HEK293T (cell line): ENCODE results near the gene PLA2G3.
"Not testable (repeated sequence)": the region's sequence is repeated elsewhere in the genome, so short reads cannot be mapped to it uniquely, and the experiment has no call there.

Source experiments
- CTCF ChIA-PET: fragments of 350-600 bp; formaldehyde crosslinking; extraction: SDS; loops from one replicate; lab custom pipeline; 2021; ENCODE audit warnings: antibody characterized with exemption, inconsistent platforms; lab: Yijun Ruan, JAX
- POLR2A ChIA-PET: fragments of 350-600 bp; formaldehyde crosslinking; extraction: SDS; loops from one replicate; lab custom pipeline; 2020; ENCODE audit warnings: antibody characterized with exemption, inconsistent platforms; lab: Yijun Ruan, JAX
- DNase-seq: peaks from one replicate; pipeline ENCODE4 v3.0.0; 2012; ENCODE audit warnings: mixed read lengths; ENCODE audit errors: extremely low spot score
- ARNT ChIP-seq: fragments of 450-650 bp; IDR thresholded peaks from 2 replicates; pipeline ENCODE4 v1.6.1; 2017; ENCODE audit warnings: mild to moderate bottlenecking
- BHLHE40 ChIP-seq: fragments of 450-650 bp; IDR thresholded peaks from 2 replicates; pipeline ENCODE4 v1.6.1; 2016; ENCODE audit warnings: mild to moderate bottlenecking, moderate library complexity, borderline replicate concordance
- CTBP1 ChIP-seq: fragments of 450-650 bp; IDR thresholded peaks from 2 replicates; pipeline ENCODE4 v1.6.1; 2016; ENCODE audit warnings: borderline replicate concordance
- ELF4 ChIP-seq: fragments of 450-650 bp; IDR thresholded peaks from 2 replicates; pipeline ENCODE4 v1.6.1; 2017; ENCODE audit warnings: antibody characterized with exemption
- FOXA1 ChIP-seq: fragments of 450-650 bp; IDR thresholded peaks from 2 replicates; pipeline ENCODE4 v1.6.1; 2016; ENCODE audit warnings: mild to moderate bottlenecking
- FOXK2 ChIP-seq: fragments of 450-650 bp; IDR thresholded peaks from 2 replicates; pipeline ENCODE4 v1.6.1; 2016; ENCODE audit warnings: mild to moderate bottlenecking
- FOXM1 ChIP-seq: fragments of 450-650 bp; IDR thresholded peaks from 2 replicates; pipeline ENCODE4 v1.6.1; 2017; ENCODE audit warnings: mild to moderate bottlenecking, borderline replicate concordance
- HDGF ChIP-seq: fragments of 450-650 bp; IDR thresholded peaks from 2 replicates; pipeline ENCODE4 v1.6.1; 2017; ENCODE audit warnings: antibody characterized with exemption, borderline replicate concordance
- L3MBTL2 ChIP-seq: fragments of 450-650 bp; conservative IDR thresholded peaks from 2 replicates; pipeline ENCODE4 v1.6.1; 2016; ENCODE audit warnings: mild to moderate bottlenecking
- NFRKB ChIP-seq: fragments of 450-650 bp; IDR thresholded peaks from 2 replicates; pipeline ENCODE4 v1.6.1; 2016; ENCODE audit warnings: mild to moderate bottlenecking, moderate library complexity
- SP1 ChIP-seq: fragments of 450-650 bp; IDR thresholded peaks from 2 replicates; pipeline ENCODE4 v1.6.1; 2017
- SUZ12 ChIP-seq: fragments of 450-650 bp; IDR thresholded peaks from 2 replicates; pipeline ENCODE4 v1.6.1; 2016; ENCODE audit warnings: mild to moderate bottlenecking
- TARDBP ChIP-seq: fragments of 450-650 bp; IDR thresholded peaks from 2 replicates; pipeline ENCODE4 v1.6.1; 2016
- ZNF384 ChIP-seq: fragments of 450-650 bp; IDR thresholded peaks from 2 replicates; pipeline ENCODE4 v1.6.1; 2016
- TF ChIP-seq, protein P1 (sequence below): fragments of 450-650 bp; IDR thresholded peaks from 2 replicates; pipeline ENCODE4 v1.6.1; 2016

Gene PLA2G3

GRCh38 chr22:31120642-31121041, 19.7 kb downstream of the PLA2G3 start:
- no peak for DNase-seq
- ChIA-PET CTCF (interaction anchor here (0.9 kb wide), 1 partner anchor 13 kb away, joined by 3 read pairs; the partner anchor contains the start of gene SELENOM), POLR2A (no interaction called here)
- TF ChIP-seq HDGF (no peak), TARDBP (no peak), CTBP1 (no peak), SP1 (no peak), ARNT (no peak), ZNF384 (no peak), SUZ12 (no peak), ELF4 (no peak), BHLHE40 (no peak)
- TF ChIP-seq, protein P1, sequence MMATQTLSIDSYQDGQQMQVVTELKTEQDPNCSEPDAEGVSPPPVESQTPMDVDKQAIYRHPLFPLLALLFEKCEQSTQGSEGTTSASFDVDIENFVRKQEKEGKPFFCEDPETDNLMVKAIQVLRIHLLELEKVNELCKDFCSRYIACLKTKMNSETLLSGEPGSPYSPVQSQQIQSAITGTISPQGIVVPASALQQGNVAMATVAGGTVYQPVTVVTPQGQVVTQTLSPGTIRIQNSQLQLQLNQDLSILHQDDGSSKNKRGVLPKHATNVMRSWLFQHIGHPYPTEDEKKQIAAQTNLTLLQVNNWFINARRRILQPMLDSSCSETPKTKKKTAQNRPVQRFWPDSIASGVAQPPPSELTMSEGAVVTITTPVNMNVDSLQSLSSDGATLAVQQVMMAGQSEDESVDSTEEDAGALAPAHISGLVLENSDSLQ: no peak

- CTCF ChIA-PET: interaction anchor here (0.9 kb wide), 1 partner anchor 13 kb away, joined by 3 read pairs; the partner anchor contains the start of gene SELENOM
- POLR2A ChIA-PET: no interaction called here
- TF ChIP-seq TARDBP (no peak), BHLHE40 (no peak), HDGF (no peak), FOXA1 (no peak), FOXK2 (no peak), FOXM1 (no peak), SP1 (no peak), L3MBTL2 (no peak), NFRKB (no peak)
Measured at GRCh38 chr22:31120230-31120629, 20.1 kb downstream of the PLA2G3 start.

GRCh38 chr22:31119026-31119717, 21.1 kb downstream of the PLA2G3 start:
- TF ChIP-seq HDGF: no peak
- no peak for TF ChIP-seq L3MBTL2
- TF ChIP-seq FOXA1: no peak
- TF ChIP-seq ZNF384: no peak
- ChIA-PET CTCF (interaction anchor here (0.5 kb wide), 1 partner anchor 153 kb away, joined by 3 read pairs; no protein-coding TSS in a partner anchor), POLR2A (interaction anchor here (1.2 kb wide), 1 partner anchor 11 kb away, joined by 3 read pairs; the partner anchor contains the start of gene SELENOM)
- DNase-seq: no peak

More at GRCh38 chr22:31120230-31120629, 20.1 kb downstream of the PLA2G3 start:
- DNase-seq: no peak

DNA sequence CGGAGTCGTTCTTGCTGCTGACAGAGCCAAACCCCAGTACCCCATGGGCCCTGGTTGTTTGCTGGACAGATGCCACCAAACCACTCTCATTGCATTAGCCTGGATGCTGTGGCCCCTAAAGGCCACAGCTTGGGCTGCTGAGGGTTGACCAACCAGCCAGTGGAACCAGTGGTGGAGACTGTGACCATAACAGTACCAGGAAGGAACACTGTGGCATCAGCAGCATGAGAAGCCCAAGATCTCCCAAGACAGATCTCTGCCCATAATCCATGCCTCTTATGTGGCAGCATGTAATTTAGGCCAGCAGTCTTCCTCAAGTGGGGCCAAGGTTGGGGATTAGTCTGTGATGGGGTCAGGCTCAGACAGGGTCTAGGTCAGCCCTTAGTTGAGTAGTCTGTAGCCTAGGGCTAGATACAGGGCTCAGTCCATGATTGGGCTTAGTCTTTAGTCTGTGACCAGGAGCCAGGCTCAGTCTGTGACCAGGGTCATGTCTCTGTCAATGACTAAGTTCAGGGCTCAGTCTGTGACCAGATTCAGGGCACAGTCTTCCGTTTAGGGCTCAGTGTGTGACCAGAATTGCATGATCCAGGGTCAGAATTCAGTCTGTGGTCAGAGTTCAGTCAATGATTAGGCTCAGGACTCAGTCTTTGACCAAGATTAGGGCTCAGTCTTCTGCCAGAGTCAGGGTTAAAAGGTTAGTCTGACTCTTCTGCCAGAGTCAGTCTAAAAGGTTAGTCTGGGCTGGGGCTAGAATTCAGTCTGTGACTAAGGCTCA, 22.1 kb downstream of the PLA2G3 start:
- POLR2A ChIA-PET: no interaction called here

GRCh38 chr22:31112547-31113091, 27.7 kb downstream of the PLA2G3 start:
- POLR2A ChIA-PET: interaction anchor here (0.6 kb wide), 1 partner anchor 495 kb away, joined by 3 read pairs; no protein-coding TSS in a partner anchor
- CTCF ChIA-PET, DNase-seq: not testable (repeated sequence)

More for the DNA sequence above, 22.1 kb downstream of the PLA2G3 start:
- no peak for DNase-seq
- no peak for TF ChIP-seq TARDBP
- no peak for TF ChIP-seq FOXA1
- CTCF ChIA-PET: no interaction called here

DNA sequence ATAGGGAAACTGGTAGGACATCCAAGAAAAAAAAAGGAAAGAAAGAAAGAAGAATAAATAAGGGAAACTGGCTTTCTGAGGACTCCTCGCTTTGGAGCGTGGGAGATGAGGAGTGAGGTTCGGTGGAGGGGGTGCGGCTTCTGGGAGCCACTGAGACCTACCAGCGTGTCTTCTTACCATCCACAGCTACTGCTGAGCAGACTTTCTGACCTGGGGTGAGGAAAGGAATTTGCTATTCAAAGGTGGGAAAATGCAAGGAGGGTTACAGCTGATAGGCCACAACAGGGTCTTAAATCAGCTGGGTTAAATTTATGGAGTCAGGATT, 32.5 kb downstream of the PLA2G3 start:
- TF ChIP-seq BHLHE40 (no peak), ZNF384 (no peak; the same call in 1 of the 2 replicates), FOXA1 (no peak), NFRKB (no peak), TARDBP (no peak), FOXK2 (no peak)
- ChIA-PET CTCF (interaction anchor here (0.6 to 1.8 kb wide), 16 partner anchors 9 to 184 kb away, joined by 3 to 18 read pairs (median 4); partner anchors contain the start of genes INPP5J, RNF185 and SMTN), POLR2A (interaction anchor here (0.6 to 2.1 kb wide), 10 partner anchors 9 to 182 kb away, joined by 3 to 14 read pairs (median 4); partner anchors contain the start of genes INPP5J, MORC2, RNF185 and TUG1)
- DNase-seq: no peak

DNA sequence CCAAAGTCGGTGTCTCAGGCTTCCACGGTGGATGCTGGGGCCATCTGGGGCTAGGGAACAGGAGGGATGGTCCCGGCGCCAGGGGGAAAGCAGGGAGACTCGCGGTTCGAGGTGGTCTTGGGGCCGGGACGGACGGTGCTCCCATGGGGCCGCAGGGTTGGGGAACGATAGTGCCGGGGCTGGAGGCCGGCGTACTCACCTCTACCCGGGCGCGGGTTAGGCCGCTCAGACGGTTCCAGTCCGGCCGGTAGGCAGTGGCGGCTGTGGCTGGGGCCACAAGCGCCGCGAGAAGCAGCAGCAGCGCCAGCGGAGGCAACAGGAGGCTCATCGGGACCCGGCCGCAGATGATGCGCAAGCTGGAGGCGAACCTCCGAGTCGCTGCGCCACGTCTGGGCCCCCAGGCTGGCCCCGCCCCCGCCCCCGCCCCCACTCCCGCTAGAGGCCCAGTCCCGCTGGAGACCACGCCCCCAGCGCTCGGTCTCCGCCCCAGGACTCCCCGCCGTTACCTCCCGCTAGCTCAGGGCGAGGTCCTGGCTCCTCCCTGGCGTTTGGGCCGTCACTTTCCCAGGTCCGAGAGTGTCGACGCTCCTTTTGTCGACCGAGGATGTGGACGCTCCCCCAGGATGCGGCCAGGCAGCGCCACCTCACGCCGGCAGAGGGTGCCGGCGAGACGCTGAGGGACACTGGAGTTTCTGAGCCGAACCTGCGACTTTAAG, 33.0 kb downstream of the PLA2G3 start, which contains the start of gene SELENOM:
Gene SELENOM, minus strand, starts transcription at position 391 of the 716 bp plus-strand sequence. Its CDS starts 63 bp downstream, at position 328.
- DNase-seq: peak; percentile 99
- TF ChIP-seq BHLHE40 (no peak), CTBP1 (peak; percentile 42; the same call in 1 of the 2 replicates), L3MBTL2 (no peak), TARDBP (peak; percentile 84), FOXM1 (no peak)
- ChIA-PET CTCF (interaction anchor here (0.6 to 1.8 kb wide), 24 partner anchors 8 to 184 kb away, joined by 3 to 18 read pairs (median 4); partner anchors contain the start of genes INPP5J, PLA2G3, RNF185 and SMTN), POLR2A (interaction anchor here (0.6 to 2.1 kb wide), 11 partner anchors 8 to 183 kb away, joined by 3 to 14 read pairs (median 4); partner anchors contain the start of genes INPP5J, MORC2, RNF185 and TUG1)
